ENCODE data around the gene LRRC41. TPM values are rescaled to one million over a fixed set of nuclear protein-coding genes. Genes with fewer than 3 reads are reported as not detected.

Gene LRRC41
- total RNA-seq, 6 experiments from 2014 or later, result 93.9 to 118 (median 104) TPM

DNA sequence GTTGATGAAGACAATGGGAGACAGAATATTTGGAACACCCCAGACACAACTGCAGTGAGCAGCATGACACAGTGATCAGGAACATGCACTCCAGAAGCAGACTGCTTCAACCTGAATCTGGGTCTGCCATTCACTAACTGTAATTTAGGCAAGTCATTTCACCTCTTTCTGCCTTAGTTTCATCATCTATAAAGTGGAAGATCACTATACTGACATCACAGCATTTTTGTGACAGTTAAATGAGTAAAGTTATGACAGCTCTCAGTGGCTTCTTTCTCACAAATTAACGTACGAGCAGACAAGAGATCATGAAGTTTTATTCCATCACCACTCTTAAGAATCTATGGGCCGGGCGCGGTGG is 14.3 kb downstream of the LRRC41 start:
- H3K27me3 Mint-ChIP-seq (ENCODE audit: insufficient read depth), result peaks cover 2% of the 10 kb centered on the region; the same call in 1 of the 2 replicates
- peaks cover 44% of the 10 kb centered on the region for H3K4me1 Mint-ChIP-seq (ENCODE audit: low read depth)
- H3K36me3 Mint-ChIP-seq (ENCODE audit: low read depth), result peaks cover 36% of the 10 kb centered on the region
- DNase-seq, result no peak
- TF ChIP-seq, protein P1, sequence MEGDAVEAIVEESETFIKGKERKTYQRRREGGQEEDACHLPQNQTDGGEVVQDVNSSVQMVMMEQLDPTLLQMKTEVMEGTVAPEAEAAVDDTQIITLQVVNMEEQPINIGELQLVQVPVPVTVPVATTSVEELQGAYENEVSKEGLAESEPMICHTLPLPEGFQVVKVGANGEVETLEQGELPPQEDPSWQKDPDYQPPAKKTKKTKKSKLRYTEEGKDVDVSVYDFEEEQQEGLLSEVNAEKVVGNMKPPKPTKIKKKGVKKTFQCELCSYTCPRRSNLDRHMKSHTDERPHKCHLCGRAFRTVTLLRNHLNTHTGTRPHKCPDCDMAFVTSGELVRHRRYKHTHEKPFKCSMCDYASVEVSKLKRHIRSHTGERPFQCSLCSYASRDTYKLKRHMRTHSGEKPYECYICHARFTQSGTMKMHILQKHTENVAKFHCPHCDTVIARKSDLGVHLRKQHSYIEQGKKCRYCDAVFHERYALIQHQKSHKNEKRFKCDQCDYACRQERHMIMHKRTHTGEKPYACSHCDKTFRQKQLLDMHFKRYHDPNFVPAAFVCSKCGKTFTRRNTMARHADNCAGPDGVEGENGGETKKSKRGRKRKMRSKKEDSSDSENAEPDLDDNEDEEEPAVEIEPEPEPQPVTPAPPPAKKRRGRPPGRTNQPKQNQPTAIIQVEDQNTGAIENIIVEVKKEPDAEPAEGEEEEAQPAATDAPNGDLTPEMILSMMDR (IDR thresholded peaks at IDR 0.05), result no peak
- H3K27ac Mint-ChIP-seq, result peak overlapping the region; percentile 92
- peak overlapping the region; percentile 44 for H3K4me3 Mint-ChIP-seq
- H3K9me3 Mint-ChIP-seq, result no peaks in the 10 kb centered on the region

DNA sequence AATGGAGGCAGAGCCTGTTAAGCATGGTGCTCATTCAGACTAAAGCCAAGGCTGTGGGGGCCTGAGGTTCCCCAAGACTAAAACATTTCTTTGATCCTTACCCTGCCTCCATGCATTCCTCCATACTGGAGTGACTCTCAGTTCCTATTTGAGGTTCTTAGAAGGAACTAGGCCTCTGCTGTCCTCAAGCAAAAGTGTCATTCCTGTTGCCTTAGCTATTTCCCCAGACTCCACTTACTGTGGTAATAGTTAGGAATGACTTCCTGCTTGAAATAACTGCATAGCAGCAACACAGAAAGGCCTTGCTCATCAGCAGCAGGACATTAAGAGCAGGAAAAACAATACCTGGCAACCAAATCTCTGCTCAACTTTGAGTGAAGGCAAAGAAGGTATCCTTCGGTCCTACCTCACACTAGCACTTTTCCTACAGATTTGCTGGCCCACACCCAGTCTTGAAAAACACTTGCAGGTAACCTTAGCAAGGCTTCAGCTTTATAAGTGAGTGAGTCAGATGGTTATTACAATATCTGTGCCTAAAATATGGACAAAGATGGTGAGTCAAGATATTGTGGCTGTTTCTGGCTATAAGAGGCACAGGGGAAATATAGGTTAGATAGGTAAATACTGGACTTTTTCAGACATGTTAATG is 14.8 kb downstream of the LRRC41 start:
- TF ChIP-seq, protein P1 (IDR thresholded peaks at IDR 0.05), result no peak
- H3K4me3 Mint-ChIP-seq, result peak overlapping the region; percentile 49
- peaks cover 36% of the 10 kb centered on the region for H3K36me3 Mint-ChIP-seq (ENCODE audit: low read depth)
- peaks cover 49% of the 10 kb centered on the region for H3K4me1 Mint-ChIP-seq (ENCODE audit: low read depth)
- H3K27ac Mint-ChIP-seq, result peak overlapping the region; percentile 92
- peaks cover 2% of the 10 kb centered on the region; the same call in 1 of the 2 replicates for H3K27me3 Mint-ChIP-seq (ENCODE audit: insufficient read depth)
- peak; percentile 80 for DNase-seq
- H3K9me3 Mint-ChIP-seq, result no peaks in the 10 kb centered on the region

DNA sequence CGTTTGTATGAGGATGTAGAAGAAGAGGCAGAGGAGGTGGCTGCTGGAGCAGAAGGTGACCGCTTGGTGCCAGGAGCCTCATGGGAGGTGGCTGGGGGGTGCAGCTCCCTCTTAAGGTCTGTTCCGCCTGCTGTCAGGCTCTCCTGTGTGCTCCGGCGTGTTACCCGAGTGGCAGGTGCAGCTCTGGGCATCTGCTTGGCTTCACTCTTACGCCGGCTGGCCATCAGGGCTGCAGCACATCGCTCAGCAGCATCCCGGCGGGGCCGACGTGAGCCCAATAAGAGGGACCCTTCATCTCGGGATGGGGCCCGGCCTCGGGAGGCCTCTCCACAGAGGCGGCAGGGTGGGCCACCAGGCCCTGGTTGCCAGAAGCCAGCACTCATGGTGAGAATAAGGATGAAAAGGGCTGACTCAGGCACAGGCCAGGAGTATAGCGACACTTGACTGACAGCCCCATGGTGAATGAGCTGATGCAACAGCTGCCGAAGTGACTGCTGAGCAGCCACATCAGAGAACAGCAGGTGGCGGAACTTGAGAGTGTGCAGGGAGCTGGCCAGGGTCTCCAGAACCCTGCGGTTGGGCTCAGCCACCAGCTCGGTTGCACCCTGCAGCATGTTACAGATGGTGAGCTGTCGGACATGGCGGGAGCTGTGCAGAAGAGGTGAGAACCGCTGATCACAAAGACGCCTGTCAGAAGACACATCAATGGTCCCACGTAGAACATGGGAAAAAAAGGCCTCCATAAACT is 17.5 kb downstream of the LRRC41 start:
- H3K36me3 Mint-ChIP-seq (ENCODE audit: low read depth), result peaks cover 52% of the 10 kb centered on the region
- no peak overlapping the region for H3K27ac Mint-ChIP-seq
- no peak for DNase-seq
- H3K9me3 Mint-ChIP-seq, result no peaks in the 10 kb centered on the region
- no peak overlapping the region for H3K4me3 Mint-ChIP-seq
- H3K27me3 Mint-ChIP-seq (ENCODE audit: insufficient read depth), result peaks cover 4% of the 10 kb centered on the region
- H3K4me1 Mint-ChIP-seq (ENCODE audit: low read depth), result peaks cover 57% of the 10 kb centered on the region
- TF ChIP-seq, protein P1 (IDR thresholded peaks at IDR 0.05), result no peak

DNA sequence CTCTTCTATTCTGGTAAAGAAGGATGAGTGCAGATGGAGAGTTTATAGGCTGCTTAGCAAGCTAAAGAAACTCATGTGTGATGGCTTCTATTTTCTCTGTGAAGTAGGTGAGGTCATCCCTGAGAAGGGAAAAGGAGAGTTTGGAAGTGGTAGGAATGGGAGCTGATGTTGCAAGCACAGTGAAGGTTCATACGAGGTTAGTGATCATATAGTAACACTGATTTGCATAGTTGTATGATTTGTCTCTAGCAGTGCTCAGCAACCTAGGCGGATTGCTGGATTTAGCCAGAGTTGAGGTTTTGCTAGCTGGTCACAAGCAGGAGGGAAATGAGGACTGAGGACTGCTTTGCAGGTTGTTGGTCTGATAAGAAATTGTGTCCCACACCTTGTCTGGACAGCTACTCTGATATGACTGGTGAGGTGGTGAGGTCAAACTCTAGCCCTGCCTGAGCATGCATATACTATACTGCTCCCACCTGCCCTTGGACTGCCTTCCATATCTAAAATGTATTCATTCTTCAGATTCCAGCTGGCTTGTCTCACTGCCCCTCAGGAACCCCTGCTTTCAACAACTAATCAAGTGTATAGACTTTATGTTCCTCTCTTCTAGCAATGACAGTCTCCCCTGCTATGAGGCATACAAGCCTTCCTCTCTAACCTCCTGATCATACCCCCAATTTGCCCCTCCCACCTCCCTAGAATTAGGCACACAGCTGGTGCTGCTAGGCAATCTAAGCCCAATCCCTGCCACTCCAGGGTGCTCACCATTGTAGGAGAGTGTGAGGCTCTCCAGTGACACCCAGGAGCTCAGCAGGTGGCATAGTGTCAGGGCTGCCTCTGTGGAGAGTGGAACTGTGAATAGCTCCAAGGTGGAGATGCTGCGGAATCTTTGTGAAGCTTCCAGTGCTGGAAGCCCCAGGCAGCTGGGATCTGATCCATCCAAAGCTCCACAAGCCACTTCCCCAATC is 18.5 kb downstream of the LRRC41 start:
- Mint-ChIP-seq H3K4me3 (no peak overlapping the region), H3K4me1 (ENCODE audit: low read depth) (peaks cover 54% of the 10 kb centered on the region), H3K36me3 (ENCODE audit: low read depth) (peaks cover 56% of the 10 kb centered on the region), H3K27me3 (ENCODE audit: insufficient read depth) (peaks cover 4% of the 10 kb centered on the region), H3K9me3 (no peaks in the 10 kb centered on the region), H3K27ac (peak overlapping the region; percentile 59; the same call in 1 of the 2 replicates)
- DNase-seq, result peak; percentile 38
- TF ChIP-seq, protein P1 (IDR thresholded peaks at IDR 0.05), result no peak

DNA sequence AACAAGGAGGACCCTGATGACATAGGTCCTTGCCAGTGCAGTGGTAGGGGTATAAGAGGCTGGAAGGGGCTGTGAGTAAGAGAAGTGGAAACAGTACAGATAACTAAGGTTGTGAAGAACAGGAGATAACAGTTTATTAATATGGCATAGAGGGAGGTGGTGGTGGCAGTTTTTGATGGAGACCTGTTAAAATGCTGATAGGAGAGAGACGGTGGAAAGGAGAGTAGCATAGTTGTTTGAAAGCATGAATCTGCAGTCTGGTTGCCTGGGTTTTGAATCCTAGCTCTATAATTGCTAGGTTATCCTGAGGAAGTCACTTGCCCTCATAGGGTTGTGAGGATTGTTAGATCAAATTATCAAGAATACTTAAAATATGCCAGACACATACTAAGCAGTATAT is 19.4 kb downstream of the LRRC41 start:
- Mint-ChIP-seq H3K4me3 (no peak overlapping the region), H3K27ac (peak overlapping the region; percentile 25; the same call in 1 of the 2 replicates)
- TF ChIP-seq, protein P1 (IDR thresholded peaks at IDR 0.05), result no peak

More for the DNA sequence above, 19.4 kb downstream of the LRRC41 start:
- Mint-ChIP-seq H3K27me3 (ENCODE audit: insufficient read depth) (peaks cover 4% of the 10 kb centered on the region), H3K36me3 (ENCODE audit: low read depth) (peaks cover 52% of the 10 kb centered on the region), H3K9me3 (no peaks in the 10 kb centered on the region), H3K4me1 (ENCODE audit: low read depth) (peaks cover 46% of the 10 kb centered on the region)
- no peak for DNase-seq

Measured in HFFc6 (cell line).